Esophagus muscularis mucosa (tissue), 3 donors: Measurements from ENCODE around the gene MICU1.

ENCODE experiments used
- CTCF ChIP-seq, 3 experiments: fragments of 200-600 bp in 2 of 3; fragments of 450-650 bp in 1 of 3; sonication (generic) in 2 of 3; IDR thresholded peaks; one replicate each; pipeline ENCODE4 v1.5.1; 2017 to 2019; ENCODE audit warnings: antibody characterized with exemption in 3 of 3, mild to moderate bottlenecking in 2 of 3, moderate library complexity in 1 of 3
- EP300 ChIP-seq: sonication (generic); formaldehyde crosslinking; IDR thresholded peaks from one replicate; pipeline ENCODE4 v1.6.1; 2017; ENCODE audit warnings: antibody characterized with exemption

- TF ChIP-seq CTCF (IDR thresholded peaks at IDR 0.05) (no peak), EP300 (no peak)
These were observed 269.8 kb downstream of the MICU1 start for GRCh38 chr10:72356115-72356514.
